Esophagus muscularis mucosa (tissue), 4 donors: Measurements from ENCODE around the gene ABCC11. TPM values are rescaled to one million over a fixed set of nuclear protein-coding genes. Genes with fewer than 3 reads are reported as not detected.

Experiments
- DNase-seq: peaks from one replicate; pipeline ENCODE4 v3.0.0-alpha.2; 2017; ENCODE audit errors: extremely low spot score
- H3K27ac ChIP-seq, 4 donors: fragments of 200-600 bp; sonication (generic); replicated peaks in 1 of 4; 1 replicate in 3 of 4; 2 replicates in 1 of 4; pipeline ENCODE4 v1.5.1; 2016 to 2019; ENCODE audit warnings: mild to moderate bottlenecking in 1 of 4
- H3K27me3 ChIP-seq, 4 donors: fragments of 200-600 bp; sonication (generic); one replicate each; pipeline versions ENCODE4 v1.5.1 to v1.6.0; 2016 to 2019
- H3K36me3 ChIP-seq, 4 donors: fragments of 200-600 bp; sonication (generic); one replicate each; pipeline ENCODE4 v1.5.1; 2016 to 2019
- H3K4me1 ChIP-seq, 4 donors: fragments of 200-600 bp; sonication (generic); one replicate each; pipeline ENCODE4 v1.5.1; 2016 to 2019
- H3K4me3 ChIP-seq, 4 donors: fragments of 200-600 bp; sonication (generic); 1 replicate in 2 of 4; 2 replicates in 2 of 4; pipeline ENCODE4 v1.5.1; 2016 to 2019; ENCODE audit warnings: mild to moderate bottlenecking in 4 of 4, moderate library complexity in 1 of 4
- H3K9me3 ChIP-seq, 4 donors: fragments of 200-600 bp; sonication (generic); 1 replicate in 3 of 4; 2 replicates in 1 of 4; pipeline ENCODE4 v1.5.1; 2016 to 2019
- CTCF ChIP-seq, 3 experiments: fragments of 200-600 bp in 2 of 3; fragments of 450-650 bp in 1 of 3; sonication (generic) in 2 of 3; IDR thresholded peaks; one replicate each; pipeline ENCODE4 v1.5.1; 2017 to 2019; ENCODE audit warnings: antibody characterized with exemption in 3 of 3, mild to moderate bottlenecking in 2 of 3, moderate library complexity in 1 of 3
- EP300 ChIP-seq: sonication (generic); formaldehyde crosslinking; IDR thresholded peaks from one replicate; pipeline ENCODE4 v1.6.1; 2017; ENCODE audit warnings: antibody characterized with exemption
- POLR2A ChIP-seq: fragments of 450-650 bp; IDR thresholded peaks from one replicate; pipeline ENCODE4 v1.6.1; 2017; ENCODE audit warnings: antibody characterized with exemption, moderate library complexity, mild to moderate bottlenecking, low read depth
- POLR2AphosphoS5 ChIP-seq, 2 donors: sonication (generic); formaldehyde crosslinking; IDR thresholded peaks; one replicate each; pipeline ENCODE4 v1.6.1; 2017; ENCODE audit warnings: antibody characterized with exemption in 2 of 2
- WGBS: methylation state at CpG from one replicate; pipeline ENCODE4 v1.1.5; 2018; 5-methylcytosine and 5-hydroxymethylcytosine counted together
- intact Hi-C: fragments of 100-400 bp; cut with DNase I; formaldehyde crosslinking; loops from one replicate; pipeline ENCODE4 v1.15.1; 2023
- total RNA-seq, 4 donors: library from RNA; depleted of rRNA; stranded (reverse); fragments of >200 nt; gene quantifications; one replicate each; pipeline versions ENCODE4 v1.1.0 to v1.2.1, GENCODE V29; 2016

ABCC11 gene
- total RNA-seq, 4 donors from 2014 or later = not detected

GRCh38 chr16:48125888-48126287, 121.5 kb downstream of the ABCC11 start:
- 87% methylated on average over 5 of the region's 5 CpGs for WGBS
- intact Hi-C loops = no loop called here
- H3K27ac ChIP-seq = no peak overlapping the region

GRCh38 chr16:48124266-48124665, 123.1 kb downstream of the ABCC11 start:
- intact Hi-C loops = no loop called here
- no peaks in the 10 kb centered on the region for H3K9me3 ChIP-seq
- TF ChIP-seq POLR2A = no peak
- TF ChIP-seq CTCF (IDR thresholded peaks at IDR 0.05) = no peak
- no peak for TF ChIP-seq EP300
- no peak for TF ChIP-seq POLR2AphosphoS5 (IDR thresholded peaks at IDR 0.05)
- no peak overlapping the region for H3K4me3 ChIP-seq
- 100% methylated on average over 2 of the region's 2 CpGs for WGBS
- H3K36me3 ChIP-seq = no peaks in the 10 kb centered on the region
- H3K4me1 ChIP-seq = peaks cover 0 to 5% (median 3%) of the 10 kb centered on the region in 4 donors
- no peaks in the 10 kb centered on the region for H3K27me3 ChIP-seq
- H3K27ac ChIP-seq = no peak overlapping the region
- DNase-seq = no peak

More at GRCh38 chr16:48125888-48126287, 121.5 kb downstream of the ABCC11 start:
- Histone ChIP-seq H3K4me1 (peaks cover 0 to 5% (median 3%) of the 10 kb centered on the region in 4 donors), H3K36me3 (no peaks in the 10 kb centered on the region), H3K9me3 (no peaks in the 10 kb centered on the region), H3K4me3 (no peak overlapping the region), H3K27me3 (no peaks in the 10 kb centered on the region)
- no peak for DNase-seq
- no peak for TF ChIP-seq POLR2AphosphoS5 (IDR thresholded peaks at IDR 0.05)
- no peak for TF ChIP-seq CTCF (IDR thresholded peaks at IDR 0.05)
- TF ChIP-seq EP300 = no peak
- no peak for TF ChIP-seq POLR2A

- no peak for DNase-seq
Observed at GRCh38 chr16:48123104-48123788, 124.1 kb downstream of the ABCC11 start.

GRCh38 chr16:48121276-48121675, 126.1 kb downstream of the ABCC11 start:
- TF ChIP-seq POLR2AphosphoS5 (IDR thresholded peaks at IDR 0.05) = no peak
- TF ChIP-seq POLR2A = no peak
- TF ChIP-seq CTCF (IDR thresholded peaks at IDR 0.05) = no peak
- TF ChIP-seq EP300 = no peak
- Histone ChIP-seq H3K4me3 (no peak overlapping the region), H3K4me1 (no peaks in the 10 kb centered on the region), H3K36me3 (no peaks in the 10 kb centered on the region), H3K27ac (no peak overlapping the region), H3K27me3 (peaks cover 0 to 5% (median 0%) of the 10 kb centered on the region in 4 donors), H3K9me3 (no peaks in the 10 kb centered on the region)
- no peak for DNase-seq
- WGBS = 93% methylated on average over 5 of the region's 5 CpGs
- intact Hi-C loops = no loop called here

More at GRCh38 chr16:48123104-48123788, 124.1 kb downstream of the ABCC11 start:
- WGBS = 48% methylated on average over 5 of the region's 5 CpGs
- no peak overlapping the region for H3K4me3 ChIP-seq
- TF ChIP-seq POLR2AphosphoS5 (IDR thresholded peaks at IDR 0.05) (no peak), POLR2A (no peak), EP300 (no peak), CTCF (IDR thresholded peaks at IDR 0.05) (no peak)
- intact Hi-C loops = no loop called here
- H3K27me3 ChIP-seq = no peaks in the 10 kb centered on the region
- no peak overlapping the region for H3K27ac ChIP-seq
- H3K9me3 ChIP-seq = no peaks in the 10 kb centered on the region
- H3K36me3 ChIP-seq = no peaks in the 10 kb centered on the region
- peaks cover 0 to 5% (median 3%) of the 10 kb centered on the region in 4 donors for H3K4me1 ChIP-seq

GRCh38 chr16:48118841-48119240, 128.5 kb downstream of the ABCC11 start:
- no peaks in the 10 kb centered on the region for H3K4me1 ChIP-seq
- H3K4me3 ChIP-seq = no peak overlapping the region
- WGBS = 88% methylated on average over 2 of the region's 2 CpGs
- DNase-seq = no peak
- TF ChIP-seq EP300 (no peak), POLR2A (no peak), CTCF (IDR thresholded peaks at IDR 0.05) (no peak), POLR2AphosphoS5 (IDR thresholded peaks at IDR 0.05) (no peak)
- no peaks in the 10 kb centered on the region for H3K36me3 ChIP-seq
- H3K27me3 ChIP-seq = peaks cover 0 to 9% (median 0%) of the 10 kb centered on the region in 4 donors
- H3K9me3 ChIP-seq = no peaks in the 10 kb centered on the region
- no peak overlapping the region for H3K27ac ChIP-seq
- intact Hi-C loops = no loop called here
